ENCODE data around the gene VPS13D.

Gene VPS13D

GRCh38 chr1:12553963-12554362 is 324.1 kb downstream of the VPS13D start:
- no peak for DNase-seq (ENCODE audit: low read depth in 2 of 2)

GRCh38 chr1:12554521-12555305 is 324.9 kb downstream of the VPS13D start:
- no peak for DNase-seq (ENCODE audit: low read depth in 2 of 2)

GRCh38 chr1:12555411-12556367 is 325.9 kb downstream of the VPS13D start:
- DNase-seq (ENCODE audit: low read depth in 2 of 2), result no peak

GRCh38 chr1:12556368-12556930 is 326.6 kb downstream of the VPS13D start:
- no peak for DNase-seq (ENCODE audit: low read depth in 2 of 2)

GRCh38 chr1:12556957-12557935 is 327.4 kb downstream of the VPS13D start:
- DNase-seq (ENCODE audit: low read depth in 2 of 2), result no peak

- DNase-seq (ENCODE audit: low read depth in 2 of 2), result no peak
Measured at GRCh38 chr1:12561121-12561520, 331.3 kb downstream of the VPS13D start.

Data from activated CD8-positive, alpha-beta memory T cell treated with anti-CD3 and anti-CD28 coated beads for 4 hours (primary cell).